D721Med (cell line): ENCODE results near the gene PCYOX1L.
"Not testable (repeated sequence)": the region's sequence is repeated elsewhere in the genome, so short reads cannot be mapped to it uniquely, and the experiment has no call there.

ENCODE experiments used
- DNase-seq: peaks from one replicate; pipeline ENCODE4 v3.0.0; 2011; ENCODE audit warnings: low spot score; ENCODE audit not compliant: insufficient read length
- FAIRE-seq: peaks from 2 replicates; lab custom pipeline; 2011; peaks lifted over from hg19 to GRCh38; lab: Jason Lieb, UNC
- TF ChIP-seq, protein P1 (sequence below): IDR thresholded peaks from 2 replicates; pipeline ENCODE4 v1.5.1; 2012; ENCODE audit warnings: mild to moderate bottlenecking, control low read depth; ENCODE audit not compliant: insufficient read depth; ENCODE audit errors: missing control alignments

Gene PCYOX1L

DNA sequence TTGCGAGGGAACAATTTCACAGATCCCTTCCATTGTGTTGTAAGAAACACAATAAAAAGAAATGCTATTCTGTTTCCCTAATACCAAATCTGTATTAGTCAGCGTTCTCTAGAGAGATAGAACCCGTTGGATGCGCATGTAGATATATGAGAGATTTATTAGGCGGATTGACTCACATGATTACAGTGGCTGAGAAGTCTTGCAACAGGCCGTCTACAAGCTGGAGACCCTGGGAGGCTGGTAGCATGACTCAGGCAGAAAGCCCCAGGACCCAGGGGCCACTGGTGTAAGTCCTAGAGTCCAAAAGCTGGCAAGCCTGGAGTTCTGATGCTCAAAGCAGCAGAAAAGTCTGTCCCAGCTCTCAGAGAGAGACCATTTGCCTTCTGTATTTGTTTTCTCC, 39.7 kb downstream of the PCYOX1L start:
- DNase-seq: no peak
- no peak for FAIRE-seq

DNA sequence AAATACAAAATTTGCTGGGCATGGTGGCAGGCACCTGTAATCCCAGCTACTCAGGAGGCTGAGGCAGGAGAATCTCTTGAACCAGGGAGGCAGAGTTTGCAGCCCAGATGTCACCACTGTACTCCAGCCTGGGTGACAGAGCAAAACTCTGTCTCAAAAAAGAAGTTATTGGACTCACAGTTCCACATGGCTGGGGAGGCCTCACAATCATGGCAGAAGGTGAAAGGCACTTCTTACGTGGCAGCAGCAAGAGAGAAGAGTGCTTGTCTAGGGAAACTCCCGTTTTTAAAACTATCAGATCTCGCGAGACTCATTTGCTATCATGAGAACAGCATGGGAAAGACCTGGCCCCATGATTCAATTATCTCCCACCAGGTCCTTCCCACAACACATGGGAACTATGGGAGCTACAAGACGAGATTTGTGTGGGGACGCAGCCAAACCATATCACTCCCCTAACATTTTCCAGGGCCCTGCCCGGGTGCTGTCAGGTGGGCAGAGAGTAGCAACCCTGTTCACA, 41.0 kb downstream of the PCYOX1L start:
- FAIRE-seq: not testable (repeated sequence)

More for the DNA sequence above, 39.7 kb downstream of the PCYOX1L start:
- TF ChIP-seq, protein P1, sequence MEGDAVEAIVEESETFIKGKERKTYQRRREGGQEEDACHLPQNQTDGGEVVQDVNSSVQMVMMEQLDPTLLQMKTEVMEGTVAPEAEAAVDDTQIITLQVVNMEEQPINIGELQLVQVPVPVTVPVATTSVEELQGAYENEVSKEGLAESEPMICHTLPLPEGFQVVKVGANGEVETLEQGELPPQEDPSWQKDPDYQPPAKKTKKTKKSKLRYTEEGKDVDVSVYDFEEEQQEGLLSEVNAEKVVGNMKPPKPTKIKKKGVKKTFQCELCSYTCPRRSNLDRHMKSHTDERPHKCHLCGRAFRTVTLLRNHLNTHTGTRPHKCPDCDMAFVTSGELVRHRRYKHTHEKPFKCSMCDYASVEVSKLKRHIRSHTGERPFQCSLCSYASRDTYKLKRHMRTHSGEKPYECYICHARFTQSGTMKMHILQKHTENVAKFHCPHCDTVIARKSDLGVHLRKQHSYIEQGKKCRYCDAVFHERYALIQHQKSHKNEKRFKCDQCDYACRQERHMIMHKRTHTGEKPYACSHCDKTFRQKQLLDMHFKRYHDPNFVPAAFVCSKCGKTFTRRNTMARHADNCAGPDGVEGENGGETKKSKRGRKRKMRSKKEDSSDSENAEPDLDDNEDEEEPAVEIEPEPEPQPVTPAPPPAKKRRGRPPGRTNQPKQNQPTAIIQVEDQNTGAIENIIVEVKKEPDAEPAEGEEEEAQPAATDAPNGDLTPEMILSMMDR: no peak

DNA sequence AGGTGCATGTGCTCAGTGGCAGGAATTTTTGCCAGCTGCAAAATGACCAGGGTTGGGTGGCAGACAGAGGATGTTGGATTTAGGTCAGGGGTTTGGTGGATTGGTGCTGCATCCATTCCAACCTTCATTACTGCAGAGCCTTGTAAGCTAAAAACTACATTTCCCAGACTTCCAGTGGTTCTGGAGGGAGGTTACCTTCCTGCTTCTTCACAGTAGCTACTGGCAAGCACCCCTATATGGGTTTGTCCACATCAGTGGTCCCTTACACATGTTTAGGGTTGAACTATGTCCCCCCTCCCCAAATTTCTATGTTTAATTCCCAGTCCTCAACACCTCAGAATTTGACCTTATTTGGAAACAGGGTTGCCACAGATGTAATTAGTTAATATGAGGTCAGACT, 41.9 kb downstream of the PCYOX1L start:
- FAIRE-seq: no peak
- TF ChIP-seq, protein P1: no peak
- DNase-seq: no peak

More for the DNA sequence above, 41.0 kb downstream of the PCYOX1L start:
- DNase-seq: not testable (repeated sequence)

DNA sequence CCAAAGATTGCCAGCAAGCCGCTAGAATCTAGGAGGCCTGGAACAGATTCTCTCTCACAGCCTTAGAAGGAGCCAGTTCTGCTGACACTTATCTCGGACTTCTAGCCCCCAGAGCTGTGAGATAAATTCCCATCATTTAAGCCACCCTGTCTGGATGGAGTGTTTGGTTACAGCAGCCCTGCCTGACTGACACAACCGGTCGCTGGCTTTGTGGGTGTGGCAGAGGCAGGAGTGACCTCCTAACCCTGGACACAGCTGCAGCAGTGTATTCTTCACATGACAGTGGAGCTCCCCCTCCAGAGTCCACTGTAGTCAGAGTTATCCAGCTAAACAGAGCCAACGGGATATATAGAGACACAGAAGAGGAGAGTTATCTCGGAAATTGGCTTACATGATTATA, 42.5 kb downstream of the PCYOX1L start:
- FAIRE-seq: no peak
- TF ChIP-seq, protein P1: no peak
- no peak for DNase-seq

DNA sequence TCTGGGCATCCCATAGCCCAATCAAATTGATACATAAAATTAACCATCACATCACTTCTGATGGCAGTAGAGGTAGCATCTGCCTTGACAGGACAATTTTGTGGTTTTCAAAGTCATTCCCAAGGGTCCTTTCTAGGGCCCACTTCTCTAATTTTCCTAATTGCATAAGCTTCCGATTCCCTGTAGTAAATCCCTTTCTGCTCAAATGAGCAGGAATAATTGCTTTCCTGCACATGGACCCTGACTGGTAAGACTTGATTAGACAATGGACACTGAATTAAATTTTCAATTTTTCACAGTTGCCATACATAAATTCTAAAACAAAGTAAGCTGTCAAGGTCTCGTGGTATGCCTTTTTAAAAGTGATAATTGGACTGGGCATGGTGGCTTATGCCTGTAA, 43.2 kb downstream of the PCYOX1L start:
- FAIRE-seq: no peak
- no peak for DNase-seq
- TF ChIP-seq, protein P1: no peak

DNA sequence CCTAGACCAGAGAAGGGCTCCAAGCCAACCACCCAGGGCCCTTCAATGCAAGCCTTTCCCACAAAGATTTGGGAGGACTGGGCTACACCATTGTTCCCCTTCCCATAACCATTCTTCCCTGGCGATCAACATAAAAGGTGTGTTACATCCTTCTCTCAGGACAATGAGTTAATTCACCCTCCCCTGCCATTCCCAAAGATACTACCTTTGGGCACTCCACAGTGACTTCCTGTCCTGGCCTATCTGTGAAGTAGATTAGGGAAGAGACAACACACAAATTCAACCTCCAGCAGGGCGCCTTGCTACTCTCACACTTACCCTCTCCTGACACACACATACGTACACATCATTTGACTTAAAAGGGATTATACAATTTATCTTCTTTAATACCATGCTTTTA, 44.4 kb downstream of the PCYOX1L start:
- FAIRE-seq (no peak), DNase-seq (no peak)
- TF ChIP-seq, protein P1: no peak

DNA sequence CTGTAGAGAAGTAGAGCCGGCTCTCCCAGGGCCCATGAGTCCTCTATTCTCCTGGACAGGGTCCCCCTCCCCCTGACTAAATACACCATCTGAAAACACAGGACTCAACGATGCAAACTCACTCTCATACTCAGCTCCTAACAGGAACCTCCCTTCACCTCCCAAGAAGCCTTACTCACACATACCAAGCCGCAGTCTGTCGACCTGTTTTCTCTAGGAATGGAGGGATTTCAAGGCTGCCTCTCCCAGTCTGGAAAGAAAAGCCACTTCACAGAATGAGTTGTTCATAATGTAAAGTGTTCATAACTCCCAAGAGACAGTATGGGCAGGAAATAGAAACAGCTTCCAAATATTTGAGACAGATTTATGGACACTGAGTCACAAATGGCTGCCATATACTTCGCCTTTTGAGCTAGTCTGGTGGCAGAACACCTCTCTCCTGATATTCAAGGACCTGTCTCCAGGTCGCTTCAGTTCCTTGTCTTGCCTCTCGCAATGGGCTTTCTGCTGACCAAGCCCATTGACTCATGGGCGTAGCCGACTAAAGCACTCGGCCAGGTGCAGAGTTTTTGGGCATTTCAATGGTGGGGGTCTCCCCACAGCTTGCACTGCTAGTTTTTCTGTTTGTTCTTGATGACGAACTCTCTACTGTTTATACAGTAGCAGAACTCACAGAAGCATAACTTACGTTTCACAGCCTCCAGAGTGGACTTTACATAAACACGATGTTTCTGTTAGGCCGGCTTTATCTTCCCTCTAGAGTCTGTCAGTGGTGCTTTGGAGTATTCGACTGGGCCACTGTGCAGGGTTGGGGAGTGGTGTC, 46.3 kb downstream of the PCYOX1L start:
- no peak for DNase-seq
- TF ChIP-seq, protein P1: no peak
- no peak for FAIRE-seq
